ENCODE data around the gene LANCL3.
"Not testable (repeated sequence)": the region's sequence is repeated elsewhere in the genome, so short reads cannot be mapped to it uniquely, and the experiment has no call there.

LANCL3 gene

DNA sequence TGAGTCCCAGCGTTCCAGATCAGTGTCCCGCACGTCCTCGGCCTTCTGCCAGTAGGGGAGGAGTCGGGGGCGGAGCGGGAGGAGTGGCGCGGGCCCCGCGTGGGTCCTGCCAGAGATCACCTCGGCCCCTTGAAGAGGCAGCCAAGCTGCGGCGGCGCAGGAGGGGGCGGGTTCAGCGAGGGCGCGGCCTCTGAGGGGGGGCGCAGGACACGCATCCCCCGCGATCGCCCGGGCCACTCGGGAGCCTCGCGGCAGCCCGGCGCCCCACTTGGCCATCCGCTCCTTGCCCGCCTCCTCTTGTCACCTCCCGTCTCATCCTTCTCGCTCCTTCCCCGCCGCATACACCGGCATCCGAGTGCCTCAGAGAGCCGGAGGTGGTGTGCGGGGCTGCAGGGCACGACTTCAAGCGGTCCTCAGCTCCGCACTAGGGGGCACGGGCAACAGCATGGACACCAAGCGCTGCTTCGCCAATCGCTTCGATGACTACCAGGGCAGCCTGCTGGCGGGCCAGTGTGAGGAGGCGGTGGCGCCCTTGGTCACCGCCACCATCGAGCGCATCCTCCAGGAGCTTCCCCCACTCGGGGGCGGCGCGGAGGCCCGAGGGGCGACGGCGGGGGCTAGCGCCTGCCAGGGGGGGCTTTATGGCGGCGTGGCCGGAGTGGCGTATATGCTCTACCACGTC is at the start of gene LANCL3:
TSS of gene LANCL3 (plus strand) at position 236 of the 682 bp plus-strand sequence. CDS start at position 446, 210 bp downstream.
- not testable (repeated sequence) for DNase-seq (ENCODE audit: low read depth in 2 of 2)

GRCh38 chrX:37523673-37524072 is 47.8 kb upstream of the LANCL3 start:
- DNase-seq (ENCODE audit: low read depth in 2 of 2), result not testable (repeated sequence)

- no peak for DNase-seq (ENCODE audit: low read depth in 2 of 2)
Observed at GRCh38 chrX:37541991-37542390, 29.5 kb upstream of the LANCL3 start.

DNA sequence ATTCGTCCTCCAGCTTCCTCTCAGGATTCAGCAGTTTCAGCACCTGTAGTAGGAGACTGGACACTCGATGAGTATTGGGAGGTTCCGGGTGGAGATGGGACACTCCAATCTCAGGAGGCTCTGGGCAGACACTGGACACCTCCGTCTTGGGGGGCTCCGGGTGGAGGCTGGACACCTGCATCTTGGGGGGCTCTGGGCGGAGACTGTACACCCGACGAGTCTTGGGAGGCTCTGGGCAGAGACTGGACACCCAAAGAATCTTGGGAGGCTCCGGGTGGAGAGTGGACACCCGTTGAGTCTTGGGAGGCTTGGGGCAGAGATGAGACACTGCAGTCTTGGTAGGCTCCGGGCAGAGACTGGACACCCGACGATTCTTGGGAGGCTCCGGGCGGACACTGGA is 28.7 kb upstream of the LANCL3 start:
- no peak for DNase-seq (ENCODE audit: low read depth in 2 of 2)

DNA sequence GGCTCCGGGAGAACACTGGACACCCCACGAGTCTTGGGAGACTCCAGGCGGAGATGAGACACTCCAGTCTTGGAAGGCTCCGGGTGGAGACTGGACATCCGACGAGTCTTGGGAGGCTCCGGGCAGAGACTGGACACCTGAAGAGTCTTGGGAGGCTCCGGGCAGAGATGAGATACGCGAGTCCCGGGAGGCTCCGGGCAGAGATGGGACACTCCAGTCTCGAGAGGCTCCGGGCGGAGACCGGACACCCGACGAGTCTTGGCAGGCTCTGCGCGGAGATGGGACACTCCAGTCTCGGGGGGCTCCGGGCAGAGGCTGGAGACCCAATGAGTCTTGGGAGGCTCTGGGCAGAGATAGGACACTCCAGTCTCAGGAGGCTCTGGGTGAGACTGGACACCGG is 28.1 kb upstream of the LANCL3 start:
- DNase-seq (ENCODE audit: low read depth in 2 of 2), result no peak

DNA sequence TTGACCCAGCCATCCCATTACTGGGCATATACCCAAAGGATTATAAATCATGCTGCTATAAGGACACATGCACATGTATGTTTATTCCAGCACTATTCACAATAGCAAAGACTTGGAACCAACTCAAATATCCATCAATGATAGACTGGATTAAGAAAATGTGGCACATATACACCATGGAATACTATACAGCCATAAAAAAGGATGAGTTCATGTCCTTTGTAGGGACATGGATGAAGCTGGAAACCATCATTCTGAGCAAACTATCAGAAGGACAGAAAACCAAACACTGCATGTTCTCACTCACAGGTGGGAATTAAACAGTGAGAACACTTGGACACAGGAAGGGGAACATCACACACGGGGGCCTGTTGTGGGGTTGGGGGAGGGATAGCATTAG is 26.9 kb upstream of the LANCL3 start:
- not testable (repeated sequence) for DNase-seq (ENCODE audit: low read depth in 2 of 2)

DNA sequence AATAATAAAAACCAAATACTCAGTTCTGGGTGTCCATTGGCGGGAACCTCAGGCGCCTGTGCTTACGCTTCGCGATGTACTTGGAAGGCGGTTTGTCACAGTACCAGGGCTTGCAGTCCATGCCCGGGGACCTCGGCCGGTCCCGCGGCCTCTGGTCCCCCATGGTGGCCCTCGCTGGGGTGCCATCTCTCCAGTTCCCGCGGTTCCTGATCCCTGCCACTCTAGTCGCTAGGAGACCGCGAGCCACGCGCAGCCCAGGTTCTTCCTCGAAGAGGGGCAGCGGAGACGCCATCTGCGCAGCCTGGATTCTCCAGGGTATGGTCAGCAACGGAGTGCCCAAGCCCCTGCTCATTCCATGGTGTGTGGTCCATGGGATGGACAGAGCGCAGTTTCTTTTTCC is 26.4 kb upstream of the LANCL3 start:
- no peak for DNase-seq (ENCODE audit: low read depth in 2 of 2)

- not testable (repeated sequence) for DNase-seq (ENCODE audit: low read depth in 2 of 2)
Observed at GRCh38 chrX:37549619-37550018, 21.8 kb upstream of the LANCL3 start.

GRCh38 chrX:37553476-37553875 is 18.0 kb upstream of the LANCL3 start:
- DNase-seq (ENCODE audit: low read depth in 2 of 2), result no peak

DNA sequence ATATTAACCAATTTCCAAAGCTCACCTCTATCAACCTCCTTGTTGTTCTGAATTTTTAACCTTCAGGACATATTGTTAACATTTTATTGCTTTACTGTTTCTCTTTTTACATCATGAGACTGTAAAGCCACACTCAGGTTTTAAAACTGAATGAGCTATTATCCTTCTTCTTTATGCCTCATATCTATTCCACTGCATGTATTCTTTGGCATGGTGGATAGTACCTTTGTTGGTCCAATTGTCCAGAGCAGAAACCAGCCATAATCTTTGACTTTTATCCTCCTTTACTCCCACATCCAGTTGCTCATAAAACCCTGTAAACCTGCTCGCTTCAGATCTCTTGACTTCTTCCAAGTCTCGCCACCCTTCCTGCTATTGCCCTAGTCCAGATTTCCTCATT is 6.2 kb upstream of the LANCL3 start:
- not testable (repeated sequence) for DNase-seq (ENCODE audit: low read depth in 2 of 2)

DNA sequence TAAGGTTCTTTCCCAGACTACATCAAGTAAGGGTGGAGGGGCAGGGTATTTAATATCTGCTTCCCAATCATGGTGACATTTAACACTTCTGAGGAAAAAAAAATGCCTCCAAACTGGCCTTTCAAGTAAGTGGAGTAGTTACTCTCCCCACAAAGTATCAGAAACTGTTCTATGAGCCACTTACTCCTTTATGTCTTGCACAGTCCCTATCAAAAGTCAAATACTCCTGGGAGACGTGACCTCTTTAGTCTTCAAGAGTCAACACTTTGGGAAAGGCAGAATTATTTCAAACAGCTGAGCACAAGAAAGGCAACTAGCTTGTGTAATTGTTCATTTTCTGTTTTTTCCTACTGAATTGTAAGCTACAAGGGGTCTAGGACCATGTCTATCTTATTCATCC is 1.1 kb upstream of the LANCL3 start:
- not testable (repeated sequence) for DNase-seq (ENCODE audit: low read depth in 2 of 2)

- DNase-seq (ENCODE audit: low read depth in 2 of 2), result not testable (repeated sequence)
Observed at GRCh38 chrX:37572108-37572587, 687 bp downstream of the LANCL3 start.

- DNase-seq (ENCODE audit: low read depth in 2 of 2), result not testable (repeated sequence)
Observed at GRCh38 chrX:37573121-37573520, 1.7 kb downstream of the LANCL3 start.

- DNase-seq (ENCODE audit: low read depth in 2 of 2), result no peak
Observed at GRCh38 chrX:37578045-37578444, 6.6 kb downstream of the LANCL3 start.

DNA sequence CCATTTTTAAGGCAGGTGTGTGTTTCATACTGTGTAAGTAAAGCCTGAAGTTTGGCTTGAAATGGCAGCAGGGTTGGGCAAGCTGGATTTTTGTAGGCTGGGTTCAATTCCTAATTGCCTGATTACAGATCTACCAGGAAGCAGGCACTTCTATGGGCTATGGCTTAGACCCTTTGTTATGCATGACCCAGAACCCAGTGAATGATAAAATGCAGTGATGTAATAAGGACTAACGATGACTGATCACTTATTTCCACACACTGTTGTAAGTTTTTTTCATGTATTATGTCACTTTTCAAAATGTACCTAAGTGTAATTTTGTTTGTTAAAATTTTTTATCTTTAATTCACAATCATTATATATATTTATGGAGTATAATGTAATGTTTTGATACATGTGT is 8.6 kb downstream of the LANCL3 start:
- no peak for DNase-seq (ENCODE audit: low read depth in 2 of 2)

GRCh38 chrX:37587337-37587736 is 15.9 kb downstream of the LANCL3 start:
- not testable (repeated sequence) for DNase-seq (ENCODE audit: low read depth in 2 of 2)

DNA sequence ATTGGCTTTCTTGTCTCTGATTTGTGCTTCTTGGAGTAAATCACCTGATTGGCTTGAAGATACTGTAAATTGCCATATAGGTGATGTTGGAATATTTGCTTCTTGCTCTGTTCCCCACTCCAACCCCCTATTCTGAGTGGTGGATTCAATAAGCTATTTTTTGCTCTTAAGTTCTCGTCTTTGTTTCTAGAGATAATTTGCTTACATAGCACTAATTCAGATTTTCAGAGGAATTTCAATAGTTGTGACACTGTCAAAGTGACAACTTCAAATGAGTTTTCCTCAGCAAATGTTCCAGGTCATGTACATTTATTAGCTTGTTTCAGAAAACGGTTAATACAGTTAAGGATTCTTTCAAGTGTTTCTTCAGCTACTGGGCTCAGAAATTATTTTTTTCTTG is 18.6 kb downstream of the LANCL3 start:
- no peak for DNase-seq (ENCODE audit: low read depth in 2 of 2)

DNA sequence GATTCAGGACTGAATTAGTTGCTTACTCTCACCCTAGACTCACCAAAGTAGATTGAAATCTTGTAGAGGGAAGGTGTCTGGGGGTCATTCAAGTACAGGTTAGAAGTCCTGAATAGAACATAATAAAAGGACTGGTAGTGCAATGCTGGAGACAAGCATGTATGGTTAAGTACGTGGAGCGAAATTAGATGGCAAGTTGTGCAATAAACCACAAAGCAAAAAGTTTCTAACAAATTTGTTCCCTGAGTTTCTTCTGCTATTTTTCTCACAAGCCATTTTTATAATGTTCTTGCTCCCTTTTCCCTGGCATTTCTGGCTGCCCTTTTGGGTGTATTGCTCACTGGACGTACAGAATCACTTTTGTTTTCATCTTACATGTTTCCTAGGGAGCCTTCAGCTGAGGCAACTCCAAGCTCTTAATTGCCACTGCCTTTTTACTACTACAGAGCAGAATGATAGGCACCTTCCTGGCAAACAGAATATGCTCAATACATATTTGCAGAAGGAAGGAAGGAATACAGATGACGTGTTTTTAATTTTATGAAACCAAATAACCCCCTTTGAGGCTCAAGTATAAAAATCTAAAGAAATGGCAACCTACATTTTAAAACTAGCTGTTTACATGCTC is 23.4 kb downstream of the LANCL3 start:
- DNase-seq (ENCODE audit: low read depth in 2 of 2), result no peak

GRCh38 chrX:37599729-37600128 is 28.3 kb downstream of the LANCL3 start:
- no peak for DNase-seq (ENCODE audit: low read depth in 2 of 2)

GRCh38 chrX:37603938-37604409 is 32.5 kb downstream of the LANCL3 start:
- DNase-seq (ENCODE audit: low read depth in 2 of 2), result no peak

DNA sequence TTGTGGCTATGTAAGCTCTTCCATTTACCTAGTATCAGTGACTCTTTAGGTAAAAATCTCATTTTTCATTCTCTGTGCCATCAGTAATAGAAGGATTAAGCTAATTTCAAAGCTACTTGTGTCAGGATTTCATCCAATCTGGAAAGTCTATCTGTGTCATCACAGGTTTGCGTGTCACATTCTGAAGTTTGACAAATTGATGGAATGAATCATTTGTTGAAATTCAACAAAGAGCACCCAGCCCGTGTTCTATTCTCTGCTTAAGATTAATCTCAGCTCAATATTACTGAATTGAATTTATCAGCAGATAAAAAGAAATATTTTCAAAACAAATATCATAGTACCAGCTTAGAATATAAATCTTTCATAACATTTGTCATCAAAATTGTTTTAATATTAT is 35.8 kb downstream of the LANCL3 start:
- no peak for DNase-seq (ENCODE audit: low read depth in 2 of 2)

GRCh38 chrX:37608156-37608555 is 36.7 kb downstream of the LANCL3 start:
- no peak for DNase-seq (ENCODE audit: low read depth in 2 of 2)

- no peak for DNase-seq (ENCODE audit: low read depth in 2 of 2)
Observed at GRCh38 chrX:37609727-37610126, 38.3 kb downstream of the LANCL3 start.
